ENCODE data around the gene MAPK7. TPM values are rescaled to one million over a fixed set of nuclear protein-coding genes. Genes with fewer than 3 reads are reported as not detected.

Gene MAPK7
- total and polyA plus RNA-seq, 9 of the 15 experiments (the other 6 are each of a cell fraction or from before 2014, with no cell fraction given), result 0.46 to 7.5 (median 2.5) TPM

DNA sequence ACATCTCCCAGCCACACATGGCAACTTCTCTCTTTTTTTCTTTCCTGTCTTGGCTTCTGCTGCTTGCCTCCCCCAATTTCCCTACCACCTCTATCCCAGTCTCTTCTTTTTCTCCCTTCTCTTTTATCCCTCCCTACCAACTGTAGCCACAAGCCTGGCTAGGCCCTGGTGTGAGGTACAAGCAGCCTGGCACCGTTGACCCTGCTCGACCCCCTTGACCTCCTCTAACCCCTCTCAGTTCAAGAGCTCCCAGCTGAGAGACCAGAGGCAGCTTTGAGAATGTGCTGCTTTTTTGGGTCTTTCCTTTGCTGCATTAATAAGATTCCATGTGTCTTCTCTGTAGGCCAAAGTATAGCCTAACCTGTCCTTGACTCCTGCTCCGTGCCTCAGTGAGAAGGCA is 48.0 kb upstream of the MAPK7 start:
- ChIA-PET CTCF (ENCODE audit: low intra/inter-chr PET ratio) (no interaction called here), POLR2A (interaction anchor here (0.8 to 1.1 kb wide), 2 partner anchors 17 to 57 kb away, joined by 3 read pairs; no protein-coding TSS in a partner anchor)
- Histone ChIP-seq H3K9me1 (ENCODE audit: control insufficient read depth, insufficient read depth, low read length) (no peaks in the 10 kb centered on the region), H3K4me2 (ENCODE audit: insufficient read depth, low read length) (no peak overlapping the region), H2AFZ (ENCODE audit: low read depth, low read length) (no peak overlapping the region), H3K36me3 (ENCODE audit: control insufficient read depth, insufficient read depth, low read length) (no peaks in the 10 kb centered on the region; the same call in 2 of the 3 replicates), H3K9me3 (replicated peaks; ENCODE audit: control insufficient read depth, insufficient read depth, low read depth, low read length) (no peaks in the 10 kb centered on the region), H3K27ac (ENCODE audit: extremely low read depth, low read depth, low read length) (no peak overlapping the region), H3K4me3 (no peak overlapping the region), H3K4me1 (replicated peaks in 1 of 2; ENCODE audit: control insufficient read depth in 2 of 2, insufficient read depth in 2 of 2, low read length in 2 of 2) (peaks cover 0 to 7% of the 10 kb centered on the region in 2 experiments; a peak in 2 of 5 replicates), H3K79me2 (ENCODE audit: control insufficient read depth, insufficient read depth, low read length) (no peaks in the 10 kb centered on the region), H3K27me3 (ENCODE audit: control insufficient read depth in 2 of 2, insufficient read depth in 2 of 2, low read length in 2 of 2) (no peaks in the 10 kb centered on the region), H3K9ac (ENCODE audit: insufficient read depth in 1 of 2, low read depth in 2 of 2, low read length in 2 of 2) (no peak overlapping the region), H4K20me1 (replicated peaks; ENCODE audit: control insufficient read depth, insufficient read depth, low read length) (no peaks in the 10 kb centered on the region)
- 35% methylated on average over 3 of the region's 3 CpGs for WGBS (ENCODE audit: insufficient coverage, low coverage, missing lambda C conversion rate)
- DNase-seq (ENCODE audit: extremely low read depth in 1 of 4, low spot score in 3 of 4) (no peak), ATAC-seq (no peak), FAIRE-seq (no peak)
- in situ Hi-C loops (cut with MboI) (no loop called here), intact Hi-C loops (cut with micrococcal nuclease) (no loop called here)
- no peak for TF ChIP-seq SMAD3 (CRISPR knock-in tag; conservative IDR thresholded peaks at IDR 0.05)
- TF ChIP-seq ZNF507 (tag; conservative IDR thresholded peaks at IDR 0.05), result no peak
- BruUV-seq (replicated peaks), result no TSS peak

DNA sequence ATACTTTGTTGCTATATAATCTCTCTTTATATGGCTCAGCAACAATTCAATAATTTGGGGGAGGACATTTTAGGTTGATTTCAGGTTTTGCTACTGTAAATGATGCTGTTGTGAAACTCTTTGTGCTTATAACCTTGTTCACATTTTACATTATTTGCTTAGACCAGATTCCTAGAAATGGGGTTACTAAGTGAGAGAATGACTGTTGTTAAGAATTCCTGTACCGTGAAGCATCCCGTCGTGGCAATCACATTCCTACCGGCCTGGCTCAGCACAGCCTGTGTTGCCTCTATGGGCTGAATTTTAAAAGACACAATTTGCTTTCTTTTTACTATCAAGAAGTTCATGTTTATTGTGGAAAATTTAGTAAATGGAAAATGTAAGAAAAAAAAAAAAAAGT is 47.2 kb upstream of the MAPK7 start:
- no peak overlapping the region for H3K4me2 ChIP-seq (ENCODE audit: insufficient read depth, low read length)
- no peak for ATAC-seq
- BruUV-seq (replicated peaks), result no TSS peak
- peaks cover 0 to 7% of the 10 kb centered on the region in 2 experiments; a peak in 2 of 5 replicates for H3K4me1 ChIP-seq (replicated peaks in 1 of 2; ENCODE audit: control insufficient read depth in 2 of 2, insufficient read depth in 2 of 2, low read length in 2 of 2)
- H3K9me1 ChIP-seq (ENCODE audit: control insufficient read depth, insufficient read depth, low read length), result no peaks in the 10 kb centered on the region
- in situ Hi-C loops (cut with MboI) (no loop called here), intact Hi-C loops (cut with micrococcal nuclease) (no loop called here)
- no peak for DNase-seq (ENCODE audit: extremely low read depth in 1 of 4, low spot score in 3 of 4)
- no peak for FAIRE-seq
- H2AFZ ChIP-seq (ENCODE audit: low read depth, low read length), result no peak overlapping the region
- no peaks in the 10 kb centered on the region for H3K79me2 ChIP-seq (ENCODE audit: control insufficient read depth, insufficient read depth, low read length)
- no peaks in the 10 kb centered on the region; the same call in 2 of the 3 replicates for H3K36me3 ChIP-seq (ENCODE audit: control insufficient read depth, insufficient read depth, low read length)
- no peaks in the 10 kb centered on the region for H3K9me3 ChIP-seq (replicated peaks; ENCODE audit: control insufficient read depth, insufficient read depth, low read depth, low read length)
- CTCF ChIA-PET (ENCODE audit: low intra/inter-chr PET ratio), result interaction anchor here (0.7 kb wide), 1 partner anchor 51 kb away, joined by 4 read pairs; no protein-coding TSS in a partner anchor
- H3K4me3 ChIP-seq, result no peak overlapping the region
- H3K9ac ChIP-seq (ENCODE audit: insufficient read depth in 1 of 2, low read depth in 2 of 2, low read length in 2 of 2), result no peak overlapping the region
- no peaks in the 10 kb centered on the region for H4K20me1 ChIP-seq (replicated peaks; ENCODE audit: control insufficient read depth, insufficient read depth, low read length)
- WGBS (ENCODE audit: insufficient coverage, low coverage, missing lambda C conversion rate), result 85% methylated on average over 4 of the region's 4 CpGs
- POLR2A ChIA-PET, result interaction anchor here (0.6 to 1.1 kb wide), 3 partner anchors 12 to 58 kb away, joined by 3 read pairs; no protein-coding TSS in a partner anchor
- H3K27me3 ChIP-seq (ENCODE audit: control insufficient read depth in 2 of 2, insufficient read depth in 2 of 2, low read length in 2 of 2), result no peaks in the 10 kb centered on the region
- H3K27ac ChIP-seq (ENCODE audit: extremely low read depth, low read depth, low read length), result no peak overlapping the region
- TF ChIP-seq PHF8 (IDR thresholded peaks at IDR 0.05; ENCODE audit: borderline replicate concordance, low read length), result no peak
- TF ChIP-seq, protein P1, sequence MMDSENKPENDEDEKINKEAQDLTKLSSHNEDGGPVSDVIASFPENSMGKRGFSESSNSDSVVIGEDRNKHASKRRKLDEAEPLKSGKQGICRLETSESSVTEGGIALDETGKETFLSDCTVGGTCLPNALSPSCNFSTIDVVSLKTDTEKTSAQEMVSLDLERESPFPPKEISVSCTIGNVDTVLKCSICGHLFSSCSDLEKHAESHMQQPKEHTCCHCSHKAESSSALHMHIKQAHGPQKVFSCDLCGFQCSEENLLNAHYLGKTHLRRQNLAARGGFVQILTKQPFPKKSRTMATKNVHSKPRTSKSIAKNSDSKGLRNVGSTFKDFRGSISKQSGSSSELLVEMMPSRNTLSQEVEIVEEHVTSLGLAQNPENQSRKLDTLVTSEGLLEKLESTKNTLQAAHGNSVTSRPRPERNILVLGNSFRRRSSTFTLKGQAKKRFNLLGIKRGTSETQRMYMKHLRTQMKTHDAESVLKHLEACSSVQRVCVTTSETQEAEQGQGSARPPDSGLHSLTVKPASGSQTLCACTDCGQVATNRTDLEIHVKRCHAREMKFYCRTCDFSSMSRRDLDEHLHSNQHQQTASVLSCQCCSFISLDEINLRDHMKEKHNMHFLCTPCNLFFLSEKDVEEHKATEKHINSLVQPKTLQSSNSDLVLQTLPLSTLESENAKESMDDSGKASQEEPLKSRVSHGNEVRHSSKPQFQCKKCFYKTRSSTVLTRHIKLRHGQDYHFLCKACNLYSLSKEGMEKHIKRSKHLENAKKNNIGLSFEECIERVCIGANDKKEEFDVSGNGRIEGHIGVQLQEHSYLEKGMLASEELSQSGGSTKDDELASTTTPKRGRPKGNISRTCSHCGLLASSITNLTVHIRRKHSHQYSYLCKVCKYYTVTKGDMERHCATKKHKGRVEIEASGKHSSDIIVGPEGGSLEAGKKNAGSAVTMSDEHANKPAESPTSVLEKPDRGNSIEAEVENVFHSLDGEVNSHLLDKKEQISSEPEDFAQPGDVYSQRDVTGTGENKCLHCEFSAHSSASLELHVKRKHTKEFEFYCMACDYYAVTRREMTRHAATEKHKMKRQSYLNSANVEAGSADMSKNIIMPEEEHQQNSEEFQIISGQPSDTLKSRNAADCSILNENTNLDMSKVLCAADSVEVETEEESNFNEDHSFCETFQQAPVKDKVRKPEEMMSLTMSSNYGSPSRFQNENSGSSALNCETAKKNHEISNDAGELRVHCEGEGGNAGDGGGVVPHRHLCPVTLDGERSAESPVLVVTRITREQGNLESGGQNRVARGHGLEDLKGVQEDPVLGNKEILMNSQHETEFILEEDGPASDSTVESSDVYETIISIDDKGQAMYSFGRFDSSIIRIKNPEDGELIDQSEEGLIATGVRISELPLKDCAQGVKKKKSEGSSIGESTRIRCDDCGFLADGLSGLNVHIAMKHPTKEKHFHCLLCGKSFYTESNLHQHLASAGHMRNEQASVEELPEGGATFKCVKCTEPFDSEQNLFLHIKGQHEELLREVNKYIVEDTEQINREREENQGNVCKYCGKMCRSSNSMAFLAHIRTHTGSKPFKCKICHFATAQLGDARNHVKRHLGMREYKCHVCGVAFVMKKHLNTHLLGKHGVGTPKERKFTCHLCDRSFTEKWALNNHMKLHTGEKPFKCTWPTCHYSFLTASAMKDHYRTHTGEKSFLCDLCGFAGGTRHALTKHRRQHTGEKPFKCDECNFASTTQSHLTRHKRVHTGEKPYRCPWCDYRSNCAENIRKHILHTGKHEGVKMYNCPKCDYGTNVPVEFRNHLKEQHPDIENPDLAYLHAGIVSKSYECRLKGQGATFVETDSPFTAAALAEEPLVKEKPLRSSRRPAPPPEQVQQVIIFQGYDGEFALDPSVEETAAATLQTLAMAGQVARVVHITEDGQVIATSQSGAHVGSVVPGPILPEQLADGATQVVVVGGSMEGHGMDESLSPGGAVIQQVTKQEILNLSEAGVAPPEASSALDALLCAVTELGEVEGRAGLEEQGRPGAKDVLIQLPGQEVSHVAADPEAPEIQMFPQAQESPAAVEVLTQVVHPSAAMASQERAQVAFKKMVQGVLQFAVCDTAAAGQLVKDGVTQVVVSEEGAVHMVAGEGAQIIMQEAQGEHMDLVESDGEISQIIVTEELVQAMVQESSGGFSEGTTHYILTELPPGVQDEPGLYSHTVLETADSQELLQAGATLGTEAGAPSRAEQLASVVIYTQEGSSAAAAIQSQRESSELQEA (IDR thresholded peaks at IDR 0.05; ENCODE audit: low read depth), result no peak

Data from K562 (cell line).